Vagina (tissue), 2 donors: Measurements from ENCODE around the gene NGEF.
A peak's percentile ranks its signal among the peaks of the same experiment; 100 is the strongest.

ENCODE experiments used
- CTCF ChIP-seq, 3 experiments: fragments of 450-650 bp in 2 of 3; fragments of 200-600 bp in 1 of 3; sonication (generic) in 1 of 3; IDR thresholded peaks; one replicate each; pipeline ENCODE4 v1.5.1; 2017 to 2019; ENCODE audit warnings: antibody characterized with exemption in 3 of 3, mild to moderate bottlenecking in 2 of 3, moderate library complexity in 2 of 3
- POLR2A ChIP-seq, 2 donors: fragments of 450-650 bp; IDR thresholded peaks; one replicate each; pipeline ENCODE4 v1.6.1; 2017; ENCODE audit warnings: antibody characterized with exemption in 2 of 2, mild to moderate bottlenecking in 2 of 2, moderate library complexity in 2 of 2
- POLR2AphosphoS5 ChIP-seq, 2 donors: sonication (generic); formaldehyde crosslinking; IDR thresholded peaks; one replicate each; pipeline ENCODE4 v1.9.0; 2017; ENCODE audit warnings: antibody characterized with exemption in 2 of 2, mild to moderate bottlenecking in 2 of 2, low read depth in 1 of 2; ENCODE audit not compliant: insufficient read depth in 1 of 2

- TF ChIP-seq CTCF (IDR thresholded peaks at IDR 0.05), result no peak
- TF ChIP-seq POLR2AphosphoS5 (IDR thresholded peaks at IDR 0.05; ENCODE audit: insufficient read depth in 1 of 2, low read depth in 1 of 2), result peak in 1 of 2 donors; percentile 31
- TF ChIP-seq POLR2A (IDR thresholded peaks at IDR 0.05), result no peak
Observed at GRCh38 chr2:233061591-233062450, 48.8 kb upstream of the NGEF start.
